BE2C (cell line): ENCODE data around the gene ASAP3.
A peak's percentile ranks its signal among the peaks of the same experiment; 100 is the strongest.

Source experiments
- DNase-seq: peaks from one replicate; pipeline ENCODE4 v3.0.0-alpha.2; 2020
- H3K27me3 ChIP-seq: fragments of 250-450 bp; sonication (Bioruptor Pico); 2 replicates; pipeline ENCODE4 v1.5.1; 2020; ENCODE audit warnings: mild to moderate bottlenecking
- H3K36me3 ChIP-seq: fragments of 250-450 bp; sonication (Bioruptor Pico); 2 replicates; pipeline ENCODE4 v1.5.1; 2020; ENCODE audit warnings: mild to moderate bottlenecking
- H3K4me1 ChIP-seq: fragments of 250-450 bp; sonication (Bioruptor Pico); 2 replicates; pipeline ENCODE4 v1.5.1; 2020
- H3K4me3 ChIP-seq: 2 replicates; pipeline ENCODE4 v1.5.1; 2011; ENCODE audit warnings: low read depth, low read length
- H3K9me3 ChIP-seq: fragments of 250-450 bp; sonication (Bioruptor Pico); 2 replicates; pipeline ENCODE4 v1.5.1; 2020
- TF ChIP-seq, protein P1 (sequence below): IDR thresholded peaks from 2 replicates; pipeline ENCODE4 v1.5.1; 2012; ENCODE audit warnings: mild to moderate bottlenecking, low read depth, low read length

Gene ASAP3

GRCh38 chr1:23408797-23409290, 75.1 kb downstream of the ASAP3 start:
- no peak for DNase-seq
- TF ChIP-seq, protein P1, sequence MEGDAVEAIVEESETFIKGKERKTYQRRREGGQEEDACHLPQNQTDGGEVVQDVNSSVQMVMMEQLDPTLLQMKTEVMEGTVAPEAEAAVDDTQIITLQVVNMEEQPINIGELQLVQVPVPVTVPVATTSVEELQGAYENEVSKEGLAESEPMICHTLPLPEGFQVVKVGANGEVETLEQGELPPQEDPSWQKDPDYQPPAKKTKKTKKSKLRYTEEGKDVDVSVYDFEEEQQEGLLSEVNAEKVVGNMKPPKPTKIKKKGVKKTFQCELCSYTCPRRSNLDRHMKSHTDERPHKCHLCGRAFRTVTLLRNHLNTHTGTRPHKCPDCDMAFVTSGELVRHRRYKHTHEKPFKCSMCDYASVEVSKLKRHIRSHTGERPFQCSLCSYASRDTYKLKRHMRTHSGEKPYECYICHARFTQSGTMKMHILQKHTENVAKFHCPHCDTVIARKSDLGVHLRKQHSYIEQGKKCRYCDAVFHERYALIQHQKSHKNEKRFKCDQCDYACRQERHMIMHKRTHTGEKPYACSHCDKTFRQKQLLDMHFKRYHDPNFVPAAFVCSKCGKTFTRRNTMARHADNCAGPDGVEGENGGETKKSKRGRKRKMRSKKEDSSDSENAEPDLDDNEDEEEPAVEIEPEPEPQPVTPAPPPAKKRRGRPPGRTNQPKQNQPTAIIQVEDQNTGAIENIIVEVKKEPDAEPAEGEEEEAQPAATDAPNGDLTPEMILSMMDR = no peak
- Histone ChIP-seq H3K4me3 (no peak overlapping the region), H3K27me3 (no peaks in the 10 kb centered on the region), H3K9me3 (no peaks in the 10 kb centered on the region), H3K36me3 (no peaks in the 10 kb centered on the region), H3K4me1 (no peaks in the 10 kb centered on the region)

DNA sequence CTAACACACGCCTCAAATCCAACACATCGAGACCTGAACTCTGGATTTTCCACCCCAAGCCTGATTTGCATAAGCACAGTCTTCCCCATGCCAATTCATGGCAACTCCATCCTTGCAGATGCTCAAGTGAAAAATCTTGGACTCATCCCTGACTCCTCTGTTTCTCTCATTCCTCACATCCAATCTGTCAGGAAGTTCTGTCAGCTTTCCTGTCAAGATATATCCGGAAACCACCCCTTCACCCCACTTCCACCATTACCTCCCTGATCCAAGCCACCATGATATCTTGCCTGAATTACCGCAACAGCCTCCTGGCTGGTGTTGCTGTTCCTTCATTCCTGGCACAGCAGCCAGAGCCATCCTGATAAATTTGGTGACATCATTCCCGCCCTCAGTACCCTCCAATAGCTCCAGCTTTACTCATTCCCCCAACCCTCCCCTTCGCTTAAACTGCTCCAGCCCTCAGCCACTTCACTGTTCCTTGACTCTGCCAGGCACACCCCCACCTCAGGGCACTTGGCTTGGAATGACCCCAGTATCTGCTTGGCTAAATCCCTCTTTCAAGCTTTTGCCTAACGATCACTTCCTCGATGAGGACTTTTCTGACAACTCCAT, 76.9 kb downstream of the ASAP3 start:
- H3K36me3 ChIP-seq = no peaks in the 10 kb centered on the region
- DNase-seq = no peak
- no peak overlapping the region for H3K4me3 ChIP-seq
- TF ChIP-seq, protein P1 = no peak
- 0 out of 2 replicates have a peak, but pooled peaks cover 3% of the 10 kb centered on the region for H3K4me1 ChIP-seq
- no peaks in the 10 kb centered on the region for H3K27me3 ChIP-seq
- no peaks in the 10 kb centered on the region for H3K9me3 ChIP-seq

DNA sequence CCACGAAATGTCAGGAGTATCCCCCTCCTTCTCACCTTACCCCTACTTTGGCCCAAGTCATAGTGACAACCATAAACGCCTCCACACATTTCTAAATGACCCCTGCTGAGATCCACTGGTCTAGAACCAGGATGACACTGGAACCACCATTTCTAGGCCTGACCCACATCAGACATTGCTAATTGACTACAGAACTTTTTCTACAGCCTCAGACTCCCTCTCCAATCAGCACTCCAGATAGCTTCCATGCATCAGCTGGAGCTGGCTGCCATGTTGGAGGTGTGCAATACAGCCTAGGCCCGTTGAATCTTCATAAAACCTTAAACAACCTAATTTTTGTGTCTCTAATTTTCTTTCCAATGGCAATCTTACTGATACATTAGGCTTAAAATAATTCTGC, 78.0 kb downstream of the ASAP3 start:
- Histone ChIP-seq H3K36me3 (no peaks in the 10 kb centered on the region), H3K4me3 (no peak overlapping the region), H3K27me3 (no peaks in the 10 kb centered on the region), H3K4me1 (0 out of 2 replicates have a peak, but pooled peaks cover 3% of the 10 kb centered on the region), H3K9me3 (no peaks in the 10 kb centered on the region)
- no peak for DNase-seq
- TF ChIP-seq, protein P1 = no peak

- TF ChIP-seq, protein P1 = peak; percentile 77
- H3K4me3 ChIP-seq = no peak overlapping the region; the same call in 1 of the 2 replicates
- H3K27me3 ChIP-seq = no peaks in the 10 kb centered on the region
- 0 out of 2 replicates have a peak, but pooled peaks cover 3% of the 10 kb centered on the region for H3K4me1 ChIP-seq
- peak; percentile 87 for DNase-seq
- H3K9me3 ChIP-seq = no peaks in the 10 kb centered on the region
- no peaks in the 10 kb centered on the region for H3K36me3 ChIP-seq
Observed at GRCh38 chr1:23403735-23404486, 80.1 kb downstream of the ASAP3 start.

GRCh38 chr1:23403355-23403734, 80.6 kb downstream of the ASAP3 start:
- Histone ChIP-seq H3K27me3 (no peaks in the 10 kb centered on the region), H3K4me1 (0 out of 2 replicates have a peak, but pooled peaks cover 3% of the 10 kb centered on the region), H3K4me3 (no peak overlapping the region; the same call in 1 of the 2 replicates), H3K36me3 (no peaks in the 10 kb centered on the region), H3K9me3 (no peaks in the 10 kb centered on the region)
- no peak for DNase-seq
- TF ChIP-seq, protein P1 = no peak

DNA sequence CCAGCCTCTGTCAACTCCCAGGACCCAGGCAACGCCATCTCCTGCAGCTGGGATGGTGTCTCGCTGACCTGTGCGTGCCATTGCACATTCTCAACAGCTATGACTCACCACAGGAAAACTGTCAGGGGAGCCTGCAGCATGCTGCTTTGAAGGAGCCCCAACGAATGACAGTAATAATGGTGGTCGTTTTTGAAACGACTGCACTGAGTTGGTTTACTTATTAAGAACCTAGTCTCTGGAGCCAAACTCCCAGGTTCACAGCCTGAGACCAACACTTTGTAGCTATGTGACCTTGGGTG, 81.0 kb downstream of the ASAP3 start:
- H3K4me1 ChIP-seq = 0 out of 2 replicates have a peak, but pooled peaks cover 3% of the 10 kb centered on the region
- no peaks in the 10 kb centered on the region for H3K36me3 ChIP-seq
- H3K4me3 ChIP-seq = no peak overlapping the region
- H3K9me3 ChIP-seq = no peaks in the 10 kb centered on the region
- H3K27me3 ChIP-seq = no peaks in the 10 kb centered on the region
- TF ChIP-seq, protein P1 = no peak
- DNase-seq = no peak
